ENCODE measurements around the gene CCSER1. TPM values are rescaled to one million over a fixed set of nuclear protein-coding genes. Genes with fewer than 3 reads are reported as not detected.

CCSER1 gene
- total and polyA plus RNA-seq, 2 experiments from 2014 or later: 2.9 to 3.4 TPM

DNA sequence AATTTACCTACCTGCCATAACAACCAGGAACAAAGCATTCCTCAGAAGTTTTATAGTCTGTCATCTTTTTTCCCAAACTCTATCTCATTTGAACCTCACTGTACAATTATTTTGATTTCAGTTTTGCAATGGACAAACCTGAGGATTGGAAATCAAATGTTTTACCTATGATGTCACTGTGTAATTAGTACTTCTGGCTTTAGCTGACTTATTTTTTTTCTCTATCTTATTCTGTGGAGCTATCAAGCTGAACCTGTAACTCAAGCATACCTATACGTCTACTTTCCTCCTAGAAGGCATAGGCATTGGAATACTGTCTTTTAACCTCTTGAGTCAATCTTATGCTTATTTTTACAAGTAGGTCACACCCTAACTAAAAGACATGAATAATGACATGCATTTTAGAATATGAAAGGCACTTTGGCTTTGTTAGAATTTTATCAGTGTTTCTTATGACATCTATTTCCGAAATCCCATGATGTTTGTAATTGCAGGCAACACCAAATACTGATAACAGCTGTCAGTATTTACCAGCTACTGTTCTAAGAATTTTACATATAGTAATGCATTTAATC is 21.5 kb downstream of the CCSER1 start:
- Histone ChIP-seq H3K27ac (ENCODE audit: low read depth) (no peak overlapping the region), H3K4me3 (no peak overlapping the region), H2AFZ (no peak overlapping the region), H3K4me2 (no peak overlapping the region), H3F3A (replicated peaks; ENCODE audit: low read depth) (no peaks in the 10 kb centered on the region), H4K20me1 (replicated peaks; ENCODE audit: insufficient read depth) (no peaks in the 10 kb centered on the region), H3K36me3 (ENCODE audit: insufficient read depth) (no peaks in the 10 kb centered on the region), H3K4me1 (ENCODE audit: insufficient read depth) (0 out of 2 replicates have a peak, but pooled peaks cover 12% of the 10 kb centered on the region), H3K9me2 (ENCODE audit: insufficient read depth) (no peaks in the 10 kb centered on the region), H3K79me2 (replicated peaks; ENCODE audit: insufficient read depth) (no peaks in the 10 kb centered on the region), H3K27me3 (ENCODE audit: insufficient read depth) (no peaks in the 10 kb centered on the region)
- Mint-ChIP-seq H3K36me3 (ENCODE audit: low read depth) (no peaks in the 10 kb centered on the region), H3K4me3 (no peak overlapping the region), H3K9me3 (no peaks in the 10 kb centered on the region), H3K4me1 (peaks cover 6% of the 10 kb centered on the region; the same call in 2 of the 3 replicates), H3K27ac (no peak overlapping the region), H3K27me3 (ENCODE audit: insufficient read depth, low read depth, poor library complexity) (no peaks in the 10 kb centered on the region)
- ATAC-seq: no peak
- TF ChIP-seq, protein P1, sequence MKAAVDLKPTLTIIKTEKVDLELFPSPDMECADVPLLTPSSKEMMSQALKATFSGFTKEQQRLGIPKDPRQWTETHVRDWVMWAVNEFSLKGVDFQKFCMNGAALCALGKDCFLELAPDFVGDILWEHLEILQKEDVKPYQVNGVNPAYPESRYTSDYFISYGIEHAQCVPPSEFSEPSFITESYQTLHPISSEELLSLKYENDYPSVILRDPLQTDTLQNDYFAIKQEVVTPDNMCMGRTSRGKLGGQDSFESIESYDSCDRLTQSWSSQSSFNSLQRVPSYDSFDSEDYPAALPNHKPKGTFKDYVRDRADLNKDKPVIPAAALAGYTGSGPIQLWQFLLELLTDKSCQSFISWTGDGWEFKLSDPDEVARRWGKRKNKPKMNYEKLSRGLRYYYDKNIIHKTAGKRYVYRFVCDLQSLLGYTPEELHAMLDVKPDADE (IDR thresholded peaks at IDR 0.05): no peak
- no peak for DNase-seq (ENCODE audit: low spot score)

DNA sequence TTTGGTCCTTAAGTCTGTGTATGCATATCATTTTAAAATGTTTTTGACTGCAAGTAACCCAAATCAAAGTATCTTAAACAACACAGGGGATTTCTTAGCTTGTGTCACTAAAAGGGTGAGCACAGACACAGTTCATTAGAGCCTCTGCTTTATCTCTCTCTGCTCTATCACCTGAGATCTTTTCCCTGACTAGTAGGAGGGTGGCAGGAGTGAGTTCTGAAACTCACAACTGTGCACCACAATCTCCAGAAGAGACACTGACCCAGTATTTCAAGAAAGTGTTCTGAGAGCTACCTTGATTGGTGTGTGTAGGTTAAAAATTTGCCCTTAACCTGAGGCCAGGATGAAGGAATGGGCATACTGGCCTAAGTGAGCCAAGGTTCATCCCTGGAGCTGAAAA is 24.8 kb downstream of the CCSER1 start:
- Histone ChIP-seq H3K27me3 (ENCODE audit: insufficient read depth) (no peaks in the 10 kb centered on the region), H3K4me2 (no peak overlapping the region), H2AFZ (no peak overlapping the region), H3K4me3 (no peak overlapping the region), H3K9me2 (ENCODE audit: insufficient read depth) (no peaks in the 10 kb centered on the region), H3K4me1 (ENCODE audit: insufficient read depth) (no peaks in the 10 kb centered on the region), H4K20me1 (replicated peaks; ENCODE audit: insufficient read depth) (no peaks in the 10 kb centered on the region), H3K36me3 (ENCODE audit: insufficient read depth) (no peaks in the 10 kb centered on the region), H3F3A (replicated peaks; ENCODE audit: low read depth) (no peaks in the 10 kb centered on the region), H3K79me2 (replicated peaks; ENCODE audit: insufficient read depth) (no peaks in the 10 kb centered on the region), H3K27ac (ENCODE audit: low read depth) (no peak overlapping the region)
- no peak overlapping the region for H3K4me3 Mint-ChIP-seq
- TF ChIP-seq, protein P2, sequence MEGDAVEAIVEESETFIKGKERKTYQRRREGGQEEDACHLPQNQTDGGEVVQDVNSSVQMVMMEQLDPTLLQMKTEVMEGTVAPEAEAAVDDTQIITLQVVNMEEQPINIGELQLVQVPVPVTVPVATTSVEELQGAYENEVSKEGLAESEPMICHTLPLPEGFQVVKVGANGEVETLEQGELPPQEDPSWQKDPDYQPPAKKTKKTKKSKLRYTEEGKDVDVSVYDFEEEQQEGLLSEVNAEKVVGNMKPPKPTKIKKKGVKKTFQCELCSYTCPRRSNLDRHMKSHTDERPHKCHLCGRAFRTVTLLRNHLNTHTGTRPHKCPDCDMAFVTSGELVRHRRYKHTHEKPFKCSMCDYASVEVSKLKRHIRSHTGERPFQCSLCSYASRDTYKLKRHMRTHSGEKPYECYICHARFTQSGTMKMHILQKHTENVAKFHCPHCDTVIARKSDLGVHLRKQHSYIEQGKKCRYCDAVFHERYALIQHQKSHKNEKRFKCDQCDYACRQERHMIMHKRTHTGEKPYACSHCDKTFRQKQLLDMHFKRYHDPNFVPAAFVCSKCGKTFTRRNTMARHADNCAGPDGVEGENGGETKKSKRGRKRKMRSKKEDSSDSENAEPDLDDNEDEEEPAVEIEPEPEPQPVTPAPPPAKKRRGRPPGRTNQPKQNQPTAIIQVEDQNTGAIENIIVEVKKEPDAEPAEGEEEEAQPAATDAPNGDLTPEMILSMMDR (conservative IDR thresholded peaks at IDR 0.05; ENCODE audit: low read depth in 2 of 2): peak in 1 of 2 experiments; percentile 24; a peak in 2 of 4 replicates
- no peak for TF ChIP-seq STAT1 (IDR thresholded peaks at IDR 0.05; ENCODE audit: unreplicated experiment)
- no peaks in the 10 kb centered on the region; the same call in 2 of the 3 replicates for H3K36me3 Mint-ChIP-seq (ENCODE audit: low read depth)
- no peak overlapping the region for H3K27ac Mint-ChIP-seq
- no peak for DNase-seq (ENCODE audit: low spot score)
- peak; percentile 59 for ATAC-seq
- peaks cover 2% of the 10 kb centered on the region; the same call in 1 of the 3 replicates for H3K4me1 Mint-ChIP-seq
- H3K27me3 Mint-ChIP-seq (ENCODE audit: insufficient read depth, low read depth, poor library complexity): no peaks in the 10 kb centered on the region
- H3K9me3 Mint-ChIP-seq: peaks cover 10% of the 10 kb centered on the region

DNA sequence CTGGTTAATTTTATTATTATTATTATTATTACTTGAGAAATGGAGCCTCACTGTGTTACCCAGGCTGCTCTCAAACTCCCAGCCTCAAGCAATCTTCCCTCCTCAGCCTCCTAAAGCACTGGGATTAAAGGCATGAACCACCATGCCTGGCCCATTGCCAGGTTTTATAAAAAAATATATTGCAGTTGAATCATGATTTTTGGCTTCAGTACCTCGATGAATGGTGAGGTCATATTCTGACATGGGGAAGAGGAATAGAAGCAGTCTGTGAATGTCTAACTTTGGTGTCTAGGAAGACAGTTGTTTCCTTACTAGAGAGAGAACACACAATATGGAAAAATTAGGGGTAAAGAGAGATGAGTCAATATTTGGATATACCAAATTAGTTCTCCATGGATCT is 32.0 kb downstream of the CCSER1 start:
- peaks cover 32% of the 10 kb centered on the region for H3K9me3 Mint-ChIP-seq
- Histone ChIP-seq H3K27ac (ENCODE audit: low read depth) (no peak overlapping the region), H3K4me3 (no peak overlapping the region), H3K79me2 (replicated peaks; ENCODE audit: insufficient read depth) (no peaks in the 10 kb centered on the region), H3K36me3 (ENCODE audit: insufficient read depth) (no peaks in the 10 kb centered on the region), H3F3A (replicated peaks; ENCODE audit: low read depth) (no peaks in the 10 kb centered on the region), H3K4me2 (no peak overlapping the region), H3K27me3 (ENCODE audit: insufficient read depth) (no peaks in the 10 kb centered on the region), H2AFZ (no peak overlapping the region), H3K9me2 (ENCODE audit: insufficient read depth) (no peaks in the 10 kb centered on the region), H4K20me1 (replicated peaks; ENCODE audit: insufficient read depth) (no peaks in the 10 kb centered on the region), H3K4me1 (ENCODE audit: insufficient read depth) (no peaks in the 10 kb centered on the region)
- H3K27me3 Mint-ChIP-seq (ENCODE audit: insufficient read depth, low read depth, poor library complexity): peaks cover 3% of the 10 kb centered on the region
- ATAC-seq: no peak
- H3K4me1 Mint-ChIP-seq: no peaks in the 10 kb centered on the region; the same call in 2 of the 3 replicates
- no peak overlapping the region for H3K27ac Mint-ChIP-seq
- H3K36me3 Mint-ChIP-seq (ENCODE audit: low read depth): peaks cover 16% of the 10 kb centered on the region; the same call in 2 of the 3 replicates
- DNase-seq (ENCODE audit: low spot score): no peak
- no peak overlapping the region for H3K4me3 Mint-ChIP-seq
- TF ChIP-seq, protein P2 (conservative IDR thresholded peaks at IDR 0.05; ENCODE audit: low read depth in 2 of 2): no peak
- TF ChIP-seq STAT1 (IDR thresholded peaks at IDR 0.05; ENCODE audit: unreplicated experiment) (no peak), EZH2phosphoT487 (IDR thresholded peaks at IDR 0.05; ENCODE audit: unreplicated experiment) (no peak), POLR2AphosphoS5 (IDR thresholded peaks at IDR 0.05; ENCODE audit: low read depth) (no peak), EZH2 (IDR thresholded peaks at IDR 0.05; ENCODE audit: low read depth, unreplicated experiment) (no peak), NANOG (IDR thresholded peaks at IDR 0.05; ENCODE audit: borderline replicate concordance) (no peak)
- TF ChIP-seq, protein P1 (IDR thresholded peaks at IDR 0.05): no peak
- TF ChIP-seq, protein P3, sequence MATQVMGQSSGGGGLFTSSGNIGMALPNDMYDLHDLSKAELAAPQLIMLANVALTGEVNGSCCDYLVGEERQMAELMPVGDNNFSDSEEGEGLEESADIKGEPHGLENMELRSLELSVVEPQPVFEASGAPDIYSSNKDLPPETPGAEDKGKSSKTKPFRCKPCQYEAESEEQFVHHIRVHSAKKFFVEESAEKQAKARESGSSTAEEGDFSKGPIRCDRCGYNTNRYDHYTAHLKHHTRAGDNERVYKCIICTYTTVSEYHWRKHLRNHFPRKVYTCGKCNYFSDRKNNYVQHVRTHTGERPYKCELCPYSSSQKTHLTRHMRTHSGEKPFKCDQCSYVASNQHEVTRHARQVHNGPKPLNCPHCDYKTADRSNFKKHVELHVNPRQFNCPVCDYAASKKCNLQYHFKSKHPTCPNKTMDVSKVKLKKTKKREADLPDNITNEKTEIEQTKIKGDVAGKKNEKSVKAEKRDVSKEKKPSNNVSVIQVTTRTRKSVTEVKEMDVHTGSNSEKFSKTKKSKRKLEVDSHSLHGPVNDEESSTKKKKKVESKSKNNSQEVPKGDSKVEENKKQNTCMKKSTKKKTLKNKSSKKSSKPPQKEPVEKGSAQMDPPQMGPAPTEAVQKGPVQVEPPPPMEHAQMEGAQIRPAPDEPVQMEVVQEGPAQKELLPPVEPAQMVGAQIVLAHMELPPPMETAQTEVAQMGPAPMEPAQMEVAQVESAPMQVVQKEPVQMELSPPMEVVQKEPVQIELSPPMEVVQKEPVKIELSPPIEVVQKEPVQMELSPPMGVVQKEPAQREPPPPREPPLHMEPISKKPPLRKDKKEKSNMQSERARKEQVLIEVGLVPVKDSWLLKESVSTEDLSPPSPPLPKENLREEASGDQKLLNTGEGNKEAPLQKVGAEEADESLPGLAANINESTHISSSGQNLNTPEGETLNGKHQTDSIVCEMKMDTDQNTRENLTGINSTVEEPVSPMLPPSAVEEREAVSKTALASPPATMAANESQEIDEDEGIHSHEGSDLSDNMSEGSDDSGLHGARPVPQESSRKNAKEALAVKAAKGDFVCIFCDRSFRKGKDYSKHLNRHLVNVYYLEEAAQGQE (IDR thresholded peaks at IDR 0.05; ENCODE audit: unreplicated experiment): no peak
